Measurements from ENCODE around the gene NADK2. TPM values are rescaled to one million over a fixed set of nuclear protein-coding genes. Genes with fewer than 3 reads are reported as not detected.
A peak's percentile ranks its signal among the peaks of the same experiment; 100 is the strongest.

The NADK2 gene
- total RNA-seq, 1 donor from 2014 or later = 26.4 TPM

DNA sequence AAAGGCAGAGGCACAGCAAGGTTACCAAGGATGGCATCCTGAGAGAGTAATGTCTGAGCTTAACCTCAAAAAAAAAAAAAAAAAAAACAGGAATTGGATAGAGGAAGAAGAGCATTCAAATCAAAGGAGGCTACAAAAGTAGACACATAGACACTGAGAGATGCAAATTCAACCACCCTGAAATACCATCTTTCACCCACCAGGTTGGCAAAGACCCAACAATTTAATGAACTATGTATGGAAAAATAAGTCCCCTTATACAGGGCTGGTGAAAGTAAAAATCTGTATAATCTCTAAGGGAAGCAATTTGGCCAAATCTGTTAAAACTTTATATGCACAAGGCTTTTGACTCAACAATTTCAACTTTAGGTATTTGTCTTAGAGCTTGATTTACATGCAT lies 4.9 kb downstream of the NADK2 start:
- Mint-ChIP-seq H3K27ac (ENCODE audit: unreplicated experiment) (no peak overlapping the region), H3K4me3 (ENCODE audit: unreplicated experiment) (no peak overlapping the region), H3K36me3 (ENCODE audit: unreplicated experiment) (no peaks in the 10 kb centered on the region), H3K4me1 (ENCODE audit: unreplicated experiment) (peaks cover 27% of the 10 kb centered on the region), H3K9me3 (ENCODE audit: unreplicated experiment) (no peaks in the 10 kb centered on the region), H3K27me3 (ENCODE audit: unreplicated experiment) (no peaks in the 10 kb centered on the region)
- TF ChIP-seq, protein P1, sequence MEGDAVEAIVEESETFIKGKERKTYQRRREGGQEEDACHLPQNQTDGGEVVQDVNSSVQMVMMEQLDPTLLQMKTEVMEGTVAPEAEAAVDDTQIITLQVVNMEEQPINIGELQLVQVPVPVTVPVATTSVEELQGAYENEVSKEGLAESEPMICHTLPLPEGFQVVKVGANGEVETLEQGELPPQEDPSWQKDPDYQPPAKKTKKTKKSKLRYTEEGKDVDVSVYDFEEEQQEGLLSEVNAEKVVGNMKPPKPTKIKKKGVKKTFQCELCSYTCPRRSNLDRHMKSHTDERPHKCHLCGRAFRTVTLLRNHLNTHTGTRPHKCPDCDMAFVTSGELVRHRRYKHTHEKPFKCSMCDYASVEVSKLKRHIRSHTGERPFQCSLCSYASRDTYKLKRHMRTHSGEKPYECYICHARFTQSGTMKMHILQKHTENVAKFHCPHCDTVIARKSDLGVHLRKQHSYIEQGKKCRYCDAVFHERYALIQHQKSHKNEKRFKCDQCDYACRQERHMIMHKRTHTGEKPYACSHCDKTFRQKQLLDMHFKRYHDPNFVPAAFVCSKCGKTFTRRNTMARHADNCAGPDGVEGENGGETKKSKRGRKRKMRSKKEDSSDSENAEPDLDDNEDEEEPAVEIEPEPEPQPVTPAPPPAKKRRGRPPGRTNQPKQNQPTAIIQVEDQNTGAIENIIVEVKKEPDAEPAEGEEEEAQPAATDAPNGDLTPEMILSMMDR (IDR thresholded peaks at IDR 0.05) = no peak
- no peak for DNase-seq (ENCODE audit: extremely low spot score, unreplicated experiment)

DNA sequence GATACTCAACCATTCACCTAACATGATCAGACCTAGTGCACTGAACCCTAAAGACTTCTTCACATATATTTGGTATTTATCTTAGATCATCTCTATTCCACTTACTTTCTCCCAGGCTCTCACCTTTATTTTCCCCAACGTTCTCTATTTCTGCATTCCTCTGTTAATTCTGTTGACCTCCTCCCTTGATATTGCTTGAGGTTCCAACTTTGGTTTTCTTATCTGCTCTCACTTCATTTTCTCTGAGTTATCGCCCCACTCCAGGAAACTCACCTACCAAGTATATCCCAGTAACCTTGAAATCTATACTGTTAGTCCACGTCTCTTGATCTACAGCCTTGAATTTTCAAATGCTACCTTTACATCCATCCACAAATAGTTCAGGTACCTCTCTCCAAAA lies 9.2 kb downstream of the NADK2 start:
- DNase-seq (ENCODE audit: extremely low spot score, unreplicated experiment) = no peak
- H3K4me1 Mint-ChIP-seq (ENCODE audit: unreplicated experiment) = peaks cover 24% of the 10 kb centered on the region
- H3K27me3 Mint-ChIP-seq (ENCODE audit: unreplicated experiment) = no peaks in the 10 kb centered on the region
- H3K4me3 Mint-ChIP-seq (ENCODE audit: unreplicated experiment) = no peak overlapping the region
- H3K27ac Mint-ChIP-seq (ENCODE audit: unreplicated experiment) = no peak overlapping the region
- H3K36me3 Mint-ChIP-seq (ENCODE audit: unreplicated experiment) = no peaks in the 10 kb centered on the region
- H3K9me3 Mint-ChIP-seq (ENCODE audit: unreplicated experiment) = no peaks in the 10 kb centered on the region
- TF ChIP-seq, protein P1 (IDR thresholded peaks at IDR 0.05) = no peak

DNA sequence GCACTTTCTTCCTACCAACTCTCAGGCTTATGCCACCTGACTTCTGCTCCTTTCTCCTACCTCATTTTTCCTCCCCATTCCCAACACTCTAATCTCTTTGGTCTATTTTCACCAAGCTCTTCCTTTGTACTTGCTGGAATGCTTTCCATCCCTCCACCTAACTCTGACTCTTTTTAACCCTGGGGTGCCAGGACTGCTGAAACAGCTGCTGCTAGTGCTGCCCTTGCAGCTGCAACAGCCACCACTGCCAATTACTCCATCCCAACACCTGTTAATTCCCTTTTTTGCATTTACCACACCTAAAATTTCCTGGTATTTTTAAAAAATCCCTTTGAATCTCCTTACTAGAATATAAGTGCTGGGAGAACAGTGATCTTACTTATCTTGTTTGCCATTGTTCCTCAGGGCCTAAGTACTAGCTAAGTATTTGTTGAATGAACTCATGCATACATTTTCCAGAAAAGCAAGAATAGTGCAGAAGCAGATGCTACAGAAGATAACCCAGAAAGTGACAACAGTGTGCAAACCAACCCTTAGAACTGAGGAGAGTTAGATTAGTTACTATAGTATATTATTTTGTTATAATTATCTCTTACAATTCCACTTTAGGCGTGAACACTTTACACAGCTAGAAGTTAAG lies 11.5 kb downstream of the NADK2 start:
- H3K36me3 Mint-ChIP-seq (ENCODE audit: unreplicated experiment) = peaks cover 2% of the 10 kb centered on the region
- no peaks in the 10 kb centered on the region for H3K27me3 Mint-ChIP-seq (ENCODE audit: unreplicated experiment)
- no peaks in the 10 kb centered on the region for H3K9me3 Mint-ChIP-seq (ENCODE audit: unreplicated experiment)

DNA sequence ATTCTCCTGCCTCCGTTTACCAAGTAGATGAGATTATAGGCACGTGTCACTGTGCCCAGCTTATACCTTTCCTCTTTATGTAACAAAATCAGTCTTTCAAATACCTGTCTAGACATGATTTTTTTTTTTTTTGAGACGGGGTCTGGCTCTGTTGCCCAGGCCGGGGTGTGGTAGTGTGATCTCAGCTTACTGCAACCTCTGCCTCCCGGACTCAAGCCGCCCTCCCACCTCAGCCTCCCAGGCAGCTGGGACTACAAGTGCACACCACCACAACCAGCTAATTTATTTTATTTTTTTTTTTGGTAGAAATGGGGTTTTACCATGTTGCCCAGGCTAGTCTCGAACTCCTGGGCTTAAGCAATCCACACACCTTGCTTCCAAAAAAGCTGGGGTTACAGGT lies 13.2 kb downstream of the NADK2 start:
- TF ChIP-seq, protein P1 (IDR thresholded peaks at IDR 0.05) = no peak
- H3K27me3 Mint-ChIP-seq (ENCODE audit: unreplicated experiment) = no peaks in the 10 kb centered on the region
- H3K4me3 Mint-ChIP-seq (ENCODE audit: unreplicated experiment) = no peak overlapping the region
- H3K27ac Mint-ChIP-seq (ENCODE audit: unreplicated experiment) = peak overlapping the region; percentile 11
- peaks cover 20% of the 10 kb centered on the region for H3K4me1 Mint-ChIP-seq (ENCODE audit: unreplicated experiment)
- H3K9me3 Mint-ChIP-seq (ENCODE audit: unreplicated experiment) = no peaks in the 10 kb centered on the region
- no peak for DNase-seq (ENCODE audit: extremely low spot score, unreplicated experiment)
- H3K36me3 Mint-ChIP-seq (ENCODE audit: unreplicated experiment) = peaks cover 2% of the 10 kb centered on the region

More for the DNA sequence above, 11.5 kb downstream of the NADK2 start:
- no peak for DNase-seq (ENCODE audit: extremely low spot score, unreplicated experiment)
- TF ChIP-seq, protein P1 (IDR thresholded peaks at IDR 0.05) = no peak
- H3K4me1 Mint-ChIP-seq (ENCODE audit: unreplicated experiment) = peaks cover 20% of the 10 kb centered on the region
- H3K27ac Mint-ChIP-seq (ENCODE audit: unreplicated experiment) = no peak overlapping the region
- H3K4me3 Mint-ChIP-seq (ENCODE audit: unreplicated experiment) = no peak overlapping the region

DNA sequence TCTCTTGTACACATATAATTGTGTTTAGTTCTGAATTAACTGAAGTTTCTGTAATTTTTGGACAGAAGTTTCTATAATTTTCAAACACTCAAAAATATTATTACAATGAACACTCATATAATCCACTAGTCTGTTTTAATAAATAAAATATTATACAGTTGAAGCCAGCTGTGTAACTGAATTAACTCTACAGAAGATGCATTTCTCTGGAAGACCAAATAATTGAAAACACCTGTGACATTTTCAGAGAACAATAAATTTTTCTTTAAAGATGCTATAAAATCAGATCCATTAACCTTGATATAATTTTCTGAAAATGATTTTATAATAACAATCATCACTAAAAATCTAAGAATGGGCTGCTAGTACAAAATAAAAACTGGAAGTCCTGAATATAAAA lies 14.7 kb downstream of the NADK2 start:
- Mint-ChIP-seq H3K36me3 (ENCODE audit: unreplicated experiment) (peaks cover 2% of the 10 kb centered on the region), H3K27me3 (ENCODE audit: unreplicated experiment) (no peaks in the 10 kb centered on the region), H3K4me1 (ENCODE audit: unreplicated experiment) (peaks cover 20% of the 10 kb centered on the region), H3K9me3 (ENCODE audit: unreplicated experiment) (no peaks in the 10 kb centered on the region), H3K4me3 (ENCODE audit: unreplicated experiment) (no peak overlapping the region), H3K27ac (ENCODE audit: unreplicated experiment) (no peak overlapping the region)
- TF ChIP-seq, protein P1 (IDR thresholded peaks at IDR 0.05) = no peak
- no peak for DNase-seq (ENCODE audit: extremely low spot score, unreplicated experiment)
